Measurements from ENCODE around the gene KMT5B.

- TF ChIP-seq CTCF (IDR thresholded peaks at IDR 0.05) (no peak), REST (IDR thresholded peaks at IDR 0.05) (no peak), MAFK (IDR thresholded peaks at IDR 0.05; ENCODE audit: partially characterized antibody) (no peak), PBX3 (IDR thresholded peaks at IDR 0.05) (no peak), TP53 (CRISPR knock-in tag; IDR thresholded peaks at IDR 0.05) (no peak), MAX (IDR thresholded peaks at IDR 0.05) (no peak), RARB (CRISPR knock-in tag; IDR thresholded peaks at IDR 0.05) (no peak), RAD21 (conservative IDR thresholded peaks at IDR 0.05 in 1 of 2, IDR thresholded peaks at IDR 0.05 in 1 of 2) (no peak), NFE2L2 (conservative IDR thresholded peaks at IDR 0.05; ENCODE audit: low read length) (no peak)
These were observed 52.9 kb downstream of the KMT5B start for GRCh38 chr11:68160100-68160695.
